Osteoblast (primary cell): Measurements from ENCODE around the gene ZNF670. TPM values are rescaled to one million over a fixed set of nuclear protein-coding genes. Genes with fewer than 3 reads are reported as not detected.

Source experiments
- DNase-seq: peaks from one replicate; pipeline ENCODE4 v3.0.0; 2011; ENCODE audit warnings: low spot score, mixed read lengths; ENCODE audit not compliant: insufficient read length; ENCODE audit errors: missing footprints
- H2AFZ ChIP-seq: 2 replicates; pipeline ENCODE4 v1.6.0; 2011; ENCODE audit warnings: mild to moderate bottlenecking, low read length
- H3K27ac ChIP-seq: 2 replicates; pipeline ENCODE4 v1.5.1; 2011; ENCODE audit warnings: mild to moderate bottlenecking, low read depth, low read length, moderate library complexity
- H3K27me3 ChIP-seq: 2 replicates; pipeline ENCODE4 v1.6.0; 2012; ENCODE audit warnings: mild to moderate bottlenecking, control low read depth, inconsistent platforms, low read length, moderate library complexity; ENCODE audit not compliant: insufficient read depth
- H3K36me3 ChIP-seq: 2 replicates; pipeline ENCODE4 v1.5.1; 2011; ENCODE audit warnings: mild to moderate bottlenecking, low read length, control low read depth, moderate library complexity; ENCODE audit not compliant: insufficient read depth
- H3K4me1 ChIP-seq: 2 replicates; pipeline ENCODE4 v1.5.1; 2011; ENCODE audit warnings: mild to moderate bottlenecking, low read length, control low read depth, moderate library complexity; ENCODE audit not compliant: insufficient read depth
- H3K4me2 ChIP-seq: 2 replicates; pipeline ENCODE4 v1.6.0; 2011; ENCODE audit warnings: mild to moderate bottlenecking, low read length; ENCODE audit not compliant: insufficient read depth
- H3K4me3 ChIP-seq: fragments of 200-600 bp; sonication (generic); 3 replicates; pipeline ENCODE4 v1.5.1; 2012; ENCODE audit warnings: mild to moderate bottlenecking, low read length, inconsistent platforms; ENCODE audit not compliant: insufficient read depth
- H3K79me2 ChIP-seq: 2 replicates; pipeline ENCODE4 v1.6.0; 2012; ENCODE audit warnings: mild to moderate bottlenecking, low read length, control low read depth, inconsistent platforms; ENCODE audit not compliant: insufficient read depth
- H3K9me3 ChIP-seq: 2 replicates; pipeline ENCODE4 v1.5.1; 2011; ENCODE audit warnings: low read depth, low read length, control low read depth
- H4K20me1 ChIP-seq: 2 replicates; pipeline ENCODE4 v1.6.0; 2012; ENCODE audit warnings: mild to moderate bottlenecking, low read length, control low read depth; ENCODE audit not compliant: insufficient read depth
- CTCF ChIP-seq: IDR thresholded peaks from 2 replicates; pipeline ENCODE4 v1.5.1; 2011; ENCODE audit warnings: mild to moderate bottlenecking, low read depth, low read length, moderate library complexity; ENCODE audit errors: extremely low read depth
- total RNA-seq: library from RNA; depleted of rRNA; stranded (reverse); fragments of >200 nt; gene quantifications from 2 replicates; pipeline ENCODE4 v1.2.3, GENCODE V29; 2012

The ZNF670 gene
- total RNA-seq, 1 donor = 2.9 TPM

DNA sequence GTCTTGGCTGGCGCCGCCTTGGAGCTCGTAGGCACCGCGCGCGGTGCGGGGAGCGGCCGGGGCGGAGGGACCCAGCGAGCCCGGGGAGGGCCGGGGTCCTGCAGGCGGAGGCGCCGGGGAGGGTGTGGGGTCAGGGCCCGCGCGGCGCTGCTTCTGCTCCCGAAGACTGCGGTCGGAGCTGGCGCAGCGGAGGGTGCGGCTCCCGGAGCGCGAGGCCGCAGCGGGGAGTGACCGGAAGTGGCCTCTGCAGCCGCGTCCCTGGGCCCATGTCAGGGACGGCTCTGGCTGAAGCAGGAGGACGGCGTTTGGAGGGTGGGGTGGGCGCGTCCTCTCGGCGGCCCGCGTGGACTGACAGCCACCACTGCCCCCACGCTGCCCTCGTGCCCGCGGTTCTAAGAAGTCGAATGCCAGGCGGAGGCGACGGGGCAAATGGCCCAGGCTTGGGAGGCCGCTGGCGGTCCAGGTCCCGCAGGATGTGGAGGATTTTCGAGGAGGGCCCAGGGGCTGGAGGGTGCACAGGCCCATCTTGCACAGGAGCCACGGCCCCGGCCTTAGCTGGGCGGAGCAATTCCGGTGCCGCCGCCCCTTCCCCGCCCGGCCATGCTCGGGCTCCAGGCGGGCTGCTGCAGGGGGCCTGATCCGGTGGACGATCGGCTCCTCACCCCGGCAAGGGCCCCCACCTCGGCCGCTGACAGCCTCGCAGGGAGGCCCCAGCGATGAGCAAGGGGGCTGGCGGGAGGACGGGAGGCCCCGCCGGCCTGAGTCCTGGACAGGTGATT, 33.3 kb upstream of the ZNF670 start:
- no peaks in the 10 kb centered on the region for H3K36me3 ChIP-seq
- H3K4me2 ChIP-seq = peak overlapping the region; percentile 76
- H3K27me3 ChIP-seq = no peaks in the 10 kb centered on the region
- DNase-seq = peak; percentile 96
- no peaks in the 10 kb centered on the region for H3K4me1 ChIP-seq
- no peak overlapping the region for H3K27ac ChIP-seq
- H4K20me1 ChIP-seq = no peaks in the 10 kb centered on the region
- no peaks in the 10 kb centered on the region for H3K79me2 ChIP-seq
- no peak for TF ChIP-seq CTCF
- peak overlapping the region; percentile 76 for H3K4me3 ChIP-seq
- H3K9me3 ChIP-seq = no peaks in the 10 kb centered on the region
- H2AFZ ChIP-seq = peak overlapping the region; percentile 73

DNA sequence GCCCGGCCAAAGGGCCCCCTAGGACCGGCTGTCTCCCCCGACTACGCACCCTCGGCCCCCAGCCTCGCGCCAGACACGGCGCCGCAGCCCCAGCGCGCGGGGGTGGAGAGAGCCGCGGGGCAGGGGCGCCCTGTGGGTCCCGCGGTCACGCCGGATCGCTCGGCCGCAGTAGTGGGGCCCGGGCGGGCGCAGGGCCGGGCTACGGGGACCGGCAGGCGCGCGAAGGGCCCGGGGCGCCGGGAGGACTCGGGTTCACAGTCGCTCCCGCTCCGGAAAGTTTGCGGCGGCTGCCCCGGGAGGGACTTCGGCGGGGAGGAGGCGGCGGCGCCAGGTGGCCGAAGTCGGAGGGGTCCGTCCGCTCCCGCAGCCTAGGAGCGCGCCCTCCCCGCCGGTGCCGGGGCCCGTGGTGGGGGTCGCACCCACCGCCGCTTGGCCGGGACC, 32.7 kb upstream of the ZNF670 start:
- no peak for TF ChIP-seq CTCF
- Histone ChIP-seq H3K27me3 (no peaks in the 10 kb centered on the region), H3K9me3 (no peaks in the 10 kb centered on the region), H3K36me3 (no peaks in the 10 kb centered on the region), H2AFZ (peak overlapping the region; percentile 73), H4K20me1 (no peaks in the 10 kb centered on the region), H3K4me2 (peak overlapping the region; percentile 76), H3K27ac (no peak overlapping the region), H3K4me3 (peak overlapping the region; percentile 76), H3K79me2 (no peaks in the 10 kb centered on the region), H3K4me1 (no peaks in the 10 kb centered on the region)
- DNase-seq = peak; percentile 93

DNA sequence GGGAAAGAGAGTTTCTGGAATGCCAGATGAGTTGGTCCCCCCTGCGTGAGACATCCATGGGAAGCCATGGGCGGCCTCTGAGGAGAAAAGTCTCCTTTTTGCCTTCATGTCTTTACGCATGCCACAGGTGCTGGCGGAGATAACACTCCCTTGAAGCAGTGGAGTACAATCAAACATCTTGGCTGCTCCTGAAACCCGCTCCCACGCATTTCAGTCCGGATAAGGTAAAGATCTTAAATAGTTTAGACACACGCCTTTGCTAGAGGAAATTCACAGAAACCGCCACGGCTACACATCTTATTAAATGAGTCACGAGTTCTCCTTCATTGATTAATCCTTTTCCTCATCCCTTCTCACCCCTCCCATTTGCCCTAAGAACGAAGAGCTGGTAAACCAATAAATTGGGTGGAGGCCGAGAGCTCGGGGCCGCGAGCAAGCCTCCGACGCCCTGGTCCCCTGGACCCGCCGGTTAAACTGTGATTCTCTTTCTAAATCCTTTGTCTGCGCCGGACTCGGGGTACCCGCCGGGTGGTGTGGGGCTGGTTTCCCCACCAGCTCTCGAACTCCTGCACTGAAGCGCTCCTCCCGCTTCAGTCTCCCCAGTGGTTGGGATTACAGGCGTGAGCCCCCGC, 32.1 kb upstream of the ZNF670 start:
- no peak for TF ChIP-seq CTCF
- H4K20me1 ChIP-seq = no peaks in the 10 kb centered on the region
- no peaks in the 10 kb centered on the region for H3K9me3 ChIP-seq
- DNase-seq = no peak
- no peaks in the 10 kb centered on the region for H3K27me3 ChIP-seq
- H2AFZ ChIP-seq = peak overlapping the region; percentile 73
- H3K36me3 ChIP-seq = no peaks in the 10 kb centered on the region
- H3K4me2 ChIP-seq = peak overlapping the region; percentile 76
- peak overlapping the region; percentile 76 for H3K4me3 ChIP-seq
- H3K4me1 ChIP-seq = no peaks in the 10 kb centered on the region
- H3K27ac ChIP-seq = no peak overlapping the region
- no peaks in the 10 kb centered on the region for H3K79me2 ChIP-seq

DNA sequence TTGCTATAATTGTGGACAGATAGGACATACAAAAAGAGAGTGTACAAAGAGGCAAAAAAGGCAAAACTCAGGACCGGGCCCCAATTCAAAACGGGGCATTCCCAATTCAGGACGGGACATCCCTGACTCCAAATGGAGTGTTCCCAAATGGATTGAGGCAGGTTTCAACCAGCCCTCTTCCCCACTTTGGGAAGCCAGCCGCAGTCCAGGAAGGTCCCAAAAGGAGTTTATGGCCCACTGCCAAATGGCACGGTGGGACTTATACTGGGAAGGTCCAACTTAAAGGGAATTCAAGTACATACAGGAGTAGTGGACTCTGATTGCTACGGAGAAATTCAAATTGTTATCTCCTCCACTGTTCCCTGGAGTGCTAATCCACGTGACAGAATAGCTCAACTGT, 29.1 kb upstream of the ZNF670 start:
- Histone ChIP-seq H2AFZ (no peak overlapping the region), H3K9me3 (no peaks in the 10 kb centered on the region), H3K4me1 (peaks cover 8% of the 10 kb centered on the region), H3K36me3 (no peaks in the 10 kb centered on the region), H3K27me3 (no peaks in the 10 kb centered on the region), H4K20me1 (peaks cover 5% of the 10 kb centered on the region), H3K79me2 (peaks cover 11% of the 10 kb centered on the region), H3K27ac (no peak overlapping the region), H3K4me2 (no peak overlapping the region), H3K4me3 (no peak overlapping the region)
- no peak for TF ChIP-seq CTCF
- no peak for DNase-seq
